Measurements from ENCODE around the gene CFB.
"Not testable (repeated sequence)": the region's sequence is repeated elsewhere in the genome, so short reads cannot be mapped to it uniquely, and the experiment has no call there.

Gene CFB

GRCh38 chr6:31908791-31909190 is 37.1 kb upstream of the CFB start:
- TF ChIP-seq EZH2 (IDR thresholded peaks at IDR 0.05; ENCODE audit: borderline replicate concordance, low read length) (no peak), CTCF (IDR thresholded peaks at IDR 0.05; ENCODE audit: low read length) (no peak)
- Histone ChIP-seq H3K79me2 (ENCODE audit: insufficient read depth, low read length) (no peaks in the 10 kb centered on the region), H3K27ac (ENCODE audit: low read depth, low read length, poor library complexity, severe bottlenecking) (no peak overlapping the region), H3K4me2 (ENCODE audit: low read length) (no peak overlapping the region), H3K4me1 (ENCODE audit: insufficient read depth, low read length, severe bottlenecking) (no peaks in the 10 kb centered on the region), H3K9me2 (ENCODE audit: low read depth, low read length) (no peaks in the 10 kb centered on the region), H3F3A (ENCODE audit: insufficient read depth, low read length) (no peaks in the 10 kb centered on the region), H3K36me3 (ENCODE audit: insufficient read depth, low read length) (no peaks in the 10 kb centered on the region), H3K9ac (ENCODE audit: low read length) (no peak overlapping the region), H3K9me3 (ENCODE audit: low read length) (no peaks in the 10 kb centered on the region), H3K27me3 (ENCODE audit: insufficient read depth, low read length) (no peaks in the 10 kb centered on the region), H2AFZ (ENCODE audit: low read length) (no peak overlapping the region), H3K4me3 (ENCODE audit: low read depth, low read length, poor library complexity, severe bottlenecking) (no peak overlapping the region), H4K20me1 (ENCODE audit: insufficient read depth, low read length) (no peaks in the 10 kb centered on the region)

GRCh38 chr6:31909298-31909697 is 36.6 kb upstream of the CFB start:
- not testable (repeated sequence) for H3K4me3 ChIP-seq (ENCODE audit: low read depth, low read length, poor library complexity, severe bottlenecking); H3K9me2 ChIP-seq (ENCODE audit: low read depth, low read length); H3K27ac ChIP-seq (ENCODE audit: low read depth, low read length, poor library complexity, severe bottlenecking); H3K27me3 ChIP-seq (ENCODE audit: insufficient read depth, low read length); H3K9me3 ChIP-seq (ENCODE audit: low read length); H3K36me3 ChIP-seq (ENCODE audit: insufficient read depth, low read length); H2AFZ ChIP-seq (ENCODE audit: low read length); H3K4me1 ChIP-seq (ENCODE audit: insufficient read depth, low read length, severe bottlenecking); H4K20me1 ChIP-seq (ENCODE audit: insufficient read depth, low read length); H3K9ac ChIP-seq (ENCODE audit: low read length); H3K79me2 ChIP-seq (ENCODE audit: insufficient read depth, low read length); H3F3A ChIP-seq (ENCODE audit: insufficient read depth, low read length); H3K4me2 ChIP-seq (ENCODE audit: low read length)

GRCh38 chr6:31911826-31912585 is 33.9 kb upstream of the CFB start:
- H3K79me2 ChIP-seq (ENCODE audit: insufficient read depth, low read length): no peaks in the 10 kb centered on the region
- TF ChIP-seq EZH2 (IDR thresholded peaks at IDR 0.05; ENCODE audit: borderline replicate concordance, low read length) (no peak), CTCF (IDR thresholded peaks at IDR 0.05; ENCODE audit: low read length) (no peak)
- H3K4me2 ChIP-seq (ENCODE audit: low read length): no peak overlapping the region
- H3K9ac ChIP-seq (ENCODE audit: low read length): no peak overlapping the region
- no peaks in the 10 kb centered on the region for H3K4me1 ChIP-seq (ENCODE audit: insufficient read depth, low read length, severe bottlenecking)
- H4K20me1 ChIP-seq (ENCODE audit: insufficient read depth, low read length): no peaks in the 10 kb centered on the region
- no peak overlapping the region for H3K4me3 ChIP-seq (ENCODE audit: low read depth, low read length, poor library complexity, severe bottlenecking)
- H3K27me3 ChIP-seq (ENCODE audit: insufficient read depth, low read length): no peaks in the 10 kb centered on the region
- H3K36me3 ChIP-seq (ENCODE audit: insufficient read depth, low read length): no peaks in the 10 kb centered on the region
- no peak overlapping the region for H2AFZ ChIP-seq (ENCODE audit: low read length)
- no peaks in the 10 kb centered on the region for H3F3A ChIP-seq (ENCODE audit: insufficient read depth, low read length)
- no peaks in the 10 kb centered on the region for H3K9me3 ChIP-seq (ENCODE audit: low read length)
- no peaks in the 10 kb centered on the region for H3K9me2 ChIP-seq (ENCODE audit: low read depth, low read length)
- H3K27ac ChIP-seq (ENCODE audit: low read depth, low read length, poor library complexity, severe bottlenecking): no peak overlapping the region

GRCh38 chr6:31915351-31915750 is 30.5 kb upstream of the CFB start:
- Histone ChIP-seq H3K36me3 (ENCODE audit: insufficient read depth, low read length) (no peaks in the 10 kb centered on the region), H3K9ac (ENCODE audit: low read length) (no peak overlapping the region), H3K9me3 (ENCODE audit: low read length) (no peaks in the 10 kb centered on the region)

More at GRCh38 chr6:31915351-31915750, 30.5 kb upstream of the CFB start:
- TF ChIP-seq EZH2 (IDR thresholded peaks at IDR 0.05; ENCODE audit: borderline replicate concordance, low read length): no peak
- TF ChIP-seq CTCF (IDR thresholded peaks at IDR 0.05; ENCODE audit: low read length): no peak
- Histone ChIP-seq H3F3A (ENCODE audit: insufficient read depth, low read length) (no peaks in the 10 kb centered on the region), H3K4me3 (ENCODE audit: low read depth, low read length, poor library complexity, severe bottlenecking) (no peak overlapping the region), H4K20me1 (ENCODE audit: insufficient read depth, low read length) (no peaks in the 10 kb centered on the region), H3K27me3 (ENCODE audit: insufficient read depth, low read length) (no peaks in the 10 kb centered on the region), H3K4me1 (ENCODE audit: insufficient read depth, low read length, severe bottlenecking) (no peaks in the 10 kb centered on the region), H3K27ac (ENCODE audit: low read depth, low read length, poor library complexity, severe bottlenecking) (no peak overlapping the region), H3K4me2 (ENCODE audit: low read length) (no peak overlapping the region), H2AFZ (ENCODE audit: low read length) (no peak overlapping the region), H3K9me2 (ENCODE audit: low read depth, low read length) (no peaks in the 10 kb centered on the region), H3K79me2 (ENCODE audit: insufficient read depth, low read length) (no peaks in the 10 kb centered on the region)
